Keratinocyte (primary cell): ENCODE results near the gene DCAF8. TPM values are rescaled to one million over a fixed set of nuclear protein-coding genes. Genes with fewer than 3 reads are reported as not detected.

Experiments used
- DNase-seq: peaks from one replicate; pipeline ENCODE4 v3.0.0-alpha.2; 2011; ENCODE audit warnings: low read depth, missing footprints, low spot score
- FAIRE-seq: peaks from 2 replicates; lab custom pipeline; 2011; peaks lifted over from hg19 to GRCh38; lab: Jason Lieb, UNC
- H2AFZ ChIP-seq: 2 replicates; pipeline ENCODE4 v1.6.0; 2012; ENCODE audit warnings: low read length, control low read depth, inconsistent platforms; ENCODE audit not compliant: control insufficient read depth
- H3K27ac ChIP-seq: 2 replicates; pipeline ENCODE4 v1.5.1; 2011; ENCODE audit warnings: low read length; ENCODE audit not compliant: control insufficient read depth, insufficient read depth
- H3K27me3 ChIP-seq: 3 replicates; pipeline ENCODE4 v1.6.0; 2011; ENCODE audit warnings: low read length; ENCODE audit not compliant: control insufficient read depth, insufficient read depth; ENCODE audit errors: extremely low read depth
- H3K36me3 ChIP-seq, 2 experiments: 2 replicates in 1 of 2; 3 replicates in 1 of 2; pipeline ENCODE4 v1.5.1; 2011; ENCODE audit warnings: low read length in 2 of 2, mild to moderate bottlenecking in 1 of 2; ENCODE audit not compliant: control insufficient read depth in 2 of 2, insufficient read depth in 2 of 2; ENCODE audit errors: extremely low read depth in 1 of 2
- H3K4me1 ChIP-seq: 3 replicates; pipeline ENCODE4 v1.5.1; 2011; ENCODE audit warnings: low read length; ENCODE audit not compliant: control insufficient read depth, insufficient read depth; ENCODE audit errors: extremely low read depth
- H3K4me2 ChIP-seq: 3 replicates; pipeline ENCODE4 v1.6.0; 2011; ENCODE audit warnings: low read depth, low read length; ENCODE audit not compliant: control insufficient read depth, insufficient read depth; ENCODE audit errors: extremely low read depth
- H3K4me3 ChIP-seq, 3 experiments: fragments of 200-600 bp in 1 of 3; sonication (generic) in 1 of 3; 2 replicates in 2 of 3; 3 replicates in 1 of 3; pipeline ENCODE4 v1.5.1; 2011 to 2016; ENCODE audit warnings: low read length in 3 of 3, mild to moderate bottlenecking in 3 of 3, control low read depth in 2 of 3, inconsistent platforms in 1 of 3, low read depth in 1 of 3, mixed read lengths in 1 of 3, mixed run types in 1 of 3, moderate library complexity in 1 of 3; ENCODE audit not compliant: control insufficient read depth in 2 of 3, insufficient read depth in 2 of 3; ENCODE audit errors: extremely low read depth in 1 of 3
- H3K79me2 ChIP-seq: 2 replicates; pipeline ENCODE4 v1.6.0; 2012; ENCODE audit warnings: low read length; ENCODE audit not compliant: control insufficient read depth, insufficient read depth
- H3K9ac ChIP-seq: 3 replicates; pipeline ENCODE4 v1.6.0; 2011; ENCODE audit warnings: low read length; ENCODE audit not compliant: control insufficient read depth, insufficient read depth; ENCODE audit errors: extremely low read depth
- H3K9me1 ChIP-seq: 3 replicates; pipeline ENCODE4 v1.6.0; 2011; ENCODE audit warnings: low read length; ENCODE audit not compliant: control insufficient read depth, insufficient read depth; ENCODE audit errors: extremely low read depth
- H3K9me3 ChIP-seq: 2 replicates; pipeline ENCODE4 v1.5.1; 2012; ENCODE audit warnings: low read depth, low read length; ENCODE audit not compliant: control insufficient read depth
- H4K20me1 ChIP-seq: 3 replicates; pipeline ENCODE4 v1.6.0; 2011; ENCODE audit warnings: low read length; ENCODE audit not compliant: control insufficient read depth, insufficient read depth; ENCODE audit errors: extremely low read depth
- CTCF ChIP-seq, 3 experiments: IDR thresholded peaks in 1 of 3; conservative IDR thresholded peaks in 1 of 3; optimal IDR thresholded peaks in 1 of 3; 2 replicates in 2 of 3; 3 replicates in 1 of 3; pipeline versions ENCODE3 to v1.5.1; 2011; ENCODE audit warnings: low read length in 3 of 3, mild to moderate bottlenecking in 3 of 3, moderate library complexity in 2 of 3, control low read depth in 1 of 3, inconsistent platforms in 1 of 3; ENCODE audit not compliant: insufficient read depth in 2 of 3; ENCODE audit errors: extremely low read depth in 1 of 3
- EZH2 ChIP-seq: IDR thresholded peaks from one replicate; pipeline ENCODE4 v1.6.1; 2012; ENCODE audit warnings: inconsistent platforms, mild to moderate bottlenecking, low read length, moderate library complexity
- dilution Hi-C: fragments of 300-500 bp; cut with MboI; formaldehyde crosslinking; loops from one replicate; pipeline ENCODE4 v1.7.0; 2020; ENCODE audit warnings: low sequenced_read_pairs; ENCODE audit not compliant: extremely low pct_ligation_motif_present
- polyA plus RNA-seq, 5 experiments: library from polyadenylated mRNA; depleted of rRNA in 3 of 5; stranded (reverse) in 3 of 5; stranded (forward) in 1 of 5; unstranded in 1 of 5; fragments of >200 nt; gene quantifications; 1 replicate in 1 of 5; 2 replicates in 3 of 5; 3 replicates in 1 of 5; pipeline versions ENCODE4 v1.2.1 to v1.2.3, GENCODE V29; 2011 to 2012; ENCODE audit warnings: missing spikeins in 2 of 5, low read depth in 1 of 5, low replicate concordance in 1 of 5

DCAF8 gene
- polyA plus RNA-seq, 1 donor (not counting 4 experiments of a cell fraction or from before 2014, with no cell fraction given) = 81.2 TPM

GRCh38 chr1:160277987-160278386 is 15.6 kb upstream of the DCAF8 start:
- no peak overlapping the region for H2AFZ ChIP-seq
- H3K4me2 ChIP-seq = no peak overlapping the region
- no peaks in the 10 kb centered on the region for H3K4me1 ChIP-seq
- no peaks in the 10 kb centered on the region for H3K9me3 ChIP-seq
- peaks cover 34 to 36% of the 10 kb centered on the region in 2 experiments for H3K36me3 ChIP-seq
- no peaks in the 10 kb centered on the region for H4K20me1 ChIP-seq
- H3K4me3 ChIP-seq = no peak overlapping the region
- H3K79me2 ChIP-seq = no peaks in the 10 kb centered on the region
- no peak for FAIRE-seq
- H3K27ac ChIP-seq = no peak overlapping the region
- dilution Hi-C loops = no loop called here
- no peaks in the 10 kb centered on the region for H3K27me3 ChIP-seq
- no peak overlapping the region for H3K9ac ChIP-seq
- TF ChIP-seq EZH2 (no peak), CTCF (optimal IDR thresholded peaks at IDR 0.05 in 1 of 3, IDR thresholded peaks at IDR 0.05 in 1 of 3, conservative IDR thresholded peaks at IDR 0.05 in 1 of 3; ENCODE audit: extremely low read depth in 1 of 3, insufficient read depth in 2 of 3, low read length in 3 of 3) (no peak)
- H3K9me1 ChIP-seq = no peaks in the 10 kb centered on the region
- no peak for DNase-seq

DNA sequence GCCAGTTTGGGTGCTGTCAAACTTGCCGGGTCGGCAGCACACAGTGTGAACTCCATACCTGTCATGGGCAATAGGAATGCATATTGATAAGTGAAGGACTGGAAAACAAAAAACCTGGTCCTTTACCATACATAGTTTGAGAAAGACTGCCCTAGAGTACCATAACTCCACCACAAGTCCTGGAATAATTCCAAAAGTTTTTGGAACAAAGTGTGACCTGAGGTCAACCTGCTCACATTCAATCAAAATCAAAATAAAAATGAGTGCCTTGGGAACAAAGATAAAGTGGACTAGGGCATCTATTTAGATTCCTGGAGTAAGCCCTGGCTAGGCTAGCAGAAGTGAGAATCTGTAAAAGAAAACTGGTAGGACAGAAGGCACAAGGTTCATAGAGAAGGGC is 15.0 kb upstream of the DCAF8 start:
- H3K4me1 ChIP-seq = no peaks in the 10 kb centered on the region
- H3K4me2 ChIP-seq = no peak overlapping the region
- FAIRE-seq = no peak
- H3K4me3 ChIP-seq = no peak overlapping the region
- H3K36me3 ChIP-seq = peaks cover 29 to 32% of the 10 kb centered on the region in 2 experiments
- no peak overlapping the region for H2AFZ ChIP-seq
- no peaks in the 10 kb centered on the region for H3K27me3 ChIP-seq
- H3K27ac ChIP-seq = no peak overlapping the region
- H3K9ac ChIP-seq = no peak overlapping the region
- dilution Hi-C loops = no loop called here
- no peaks in the 10 kb centered on the region for H3K79me2 ChIP-seq
- H3K9me1 ChIP-seq = no peaks in the 10 kb centered on the region
- TF ChIP-seq EZH2 = no peak
- no peak for TF ChIP-seq CTCF (optimal IDR thresholded peaks at IDR 0.05 in 1 of 3, IDR thresholded peaks at IDR 0.05 in 1 of 3, conservative IDR thresholded peaks at IDR 0.05 in 1 of 3; ENCODE audit: extremely low read depth in 1 of 3, insufficient read depth in 2 of 3, low read length in 3 of 3)
- DNase-seq = no peak
- H4K20me1 ChIP-seq = no peaks in the 10 kb centered on the region
- H3K9me3 ChIP-seq = no peaks in the 10 kb centered on the region
